ENCODE results near the gene CCT8L2.
"Not testable (repeated sequence)": the region's sequence is repeated elsewhere in the genome, so short reads cannot be mapped to it uniquely, and the experiment has no call there.

The CCT8L2 gene

GRCh38 chr22:16558376-16558945 is 34.1 kb downstream of the CCT8L2 start:
- DNase-seq (ENCODE audit: low read depth) = not testable (repeated sequence)

DNA sequence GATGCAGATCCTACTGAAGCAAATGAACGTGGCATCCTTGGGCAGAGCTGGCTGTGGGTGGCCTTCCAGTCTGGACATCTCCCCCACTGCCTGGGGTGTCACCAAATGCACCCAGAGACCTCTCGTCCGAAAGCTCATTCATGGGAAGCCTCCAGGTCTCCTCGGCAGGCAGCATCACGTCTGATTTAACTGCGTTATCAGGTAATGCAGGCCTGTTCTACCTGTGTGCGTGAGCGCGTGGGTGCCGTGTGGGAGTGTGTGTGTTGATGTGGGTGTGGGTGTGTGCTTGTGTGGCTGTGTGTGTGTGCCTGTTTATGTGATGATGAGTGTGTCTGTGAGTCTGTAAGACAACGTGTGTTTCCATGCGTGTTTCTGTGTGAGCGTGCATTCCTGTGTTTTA is 35.1 kb downstream of the CCT8L2 start:
- DNase-seq (ENCODE audit: low read depth) = not testable (repeated sequence)

GRCh38 chr22:16555077-16555994 is 37.3 kb downstream of the CCT8L2 start:
- not testable (repeated sequence) for DNase-seq (ENCODE audit: low read depth)

- DNase-seq (ENCODE audit: low read depth) = not testable (repeated sequence)
Measured at GRCh38 chr22:16543310-16543709, 49.3 kb downstream of the CCT8L2 start.

All from iris pigment epithelial cell (primary cell).